ENCODE measurements around the gene CHST12. TPM values are rescaled to one million over a fixed set of nuclear protein-coding genes. Genes with fewer than 3 reads are reported as not detected.

CHST12 gene
- total RNA-seq, 6 experiments from 2014 or later: 3.0 to 7.9 (median 5.7) TPM

GRCh38 chr7:2474813-2475677, 71.6 kb downstream of the CHST12 start:
- Histone ChIP-seq H3K27me3 (no peaks in the 10 kb centered on the region), H3K4me3 (no peak overlapping the region), H3K36me3 (no peaks in the 10 kb centered on the region), H3K9me3 (no peaks in the 10 kb centered on the region), H3K27ac (no peak overlapping the region), H3K4me1 (peaks cover 0 to 15% (median 3%) of the 10 kb centered on the region in 4 donors)
- no CpG with 5 or more reads among the region's 28 CpGs for WGBS (ENCODE audit: insufficient coverage, low coverage, low lambda C conversion rate, missing lambda C conversion rate)
- TF ChIP-seq POLR2A (IDR thresholded peaks at IDR 0.05): no peak
- TF ChIP-seq CTCF (IDR thresholded peaks at IDR 0.05): no peak
- ATAC-seq: no peak
- peak in 1 of 3 donors; percentile 53 for DNase-seq
- intact Hi-C loops (cut with DNase I): loop anchor here (10.0 kb wide), 1 partner anchor 210 kb away; the partner anchor contains the start of gene AMZ1 (in 2 of the 2)

GRCh38 chr7:2475678-2476015, 72.2 kb downstream of the CHST12 start:
- Histone ChIP-seq H3K9me3 (no peaks in the 10 kb centered on the region), H3K4me1 (peaks cover 0 to 15% (median 3%) of the 10 kb centered on the region in 4 donors), H3K36me3 (no peaks in the 10 kb centered on the region), H3K4me3 (no peak overlapping the region), H3K27ac (no peak overlapping the region), H3K27me3 (no peaks in the 10 kb centered on the region)
- DNase-seq: peak in 1 of 3 donors; percentile 50
- TF ChIP-seq CTCF (IDR thresholded peaks at IDR 0.05): no peak
- TF ChIP-seq POLR2A (IDR thresholded peaks at IDR 0.05): no peak
- no peak for ATAC-seq
- no CpG with 5 or more reads among the region's 18 CpGs for WGBS (ENCODE audit: insufficient coverage, low coverage, low lambda C conversion rate, missing lambda C conversion rate)
- intact Hi-C loops (cut with DNase I): loop anchor here (10.0 kb wide), 1 partner anchor 209 kb away; the partner anchor contains the start of gene AMZ1 (in 2 of the 2)

GRCh38 chr7:2476298-2476697, 72.9 kb downstream of the CHST12 start, which contains the start of gene GRIFIN:
GRIFIN (minus strand) TSS chr7:2476398; CDS start chr7:2476383, 15 bp downstream.
- ATAC-seq (no peak), DNase-seq (no peak)
- Histone ChIP-seq H3K4me1 (peaks cover 0 to 15% (median 3%) of the 10 kb centered on the region in 4 donors), H3K9me3 (no peaks in the 10 kb centered on the region), H3K36me3 (no peaks in the 10 kb centered on the region), H3K27ac (no peak within 1 kb of the TSS), H3K27me3 (no peaks in the 10 kb centered on the region), H3K4me3 (no peak within 1 kb of the TSS)
- TF ChIP-seq CTCF (IDR thresholded peaks at IDR 0.05) (no peak), POLR2A (IDR thresholded peaks at IDR 0.05) (no peak)
- no CpG with 5 or more reads among the region's 16 CpGs for WGBS (ENCODE audit: insufficient coverage, low coverage, low lambda C conversion rate, missing lambda C conversion rate)
- intact Hi-C loops (cut with DNase I): loop anchor here (10.0 kb wide), 1 partner anchor 209 kb away; the partner anchor contains the start of gene AMZ1 (in 2 of the 2)

GRCh38 chr7:2476776-2477446, 73.5 kb downstream of the CHST12 start:
- H3K9me3 ChIP-seq: no peaks in the 10 kb centered on the region
- no peaks in the 10 kb centered on the region for H3K36me3 ChIP-seq
- H3K4me3 ChIP-seq: no peak overlapping the region
- DNase-seq (peak in 1 of 3 donors; percentile 53), ATAC-seq (no peak)
- H3K4me1 ChIP-seq: peaks cover 0 to 15% (median 3%) of the 10 kb centered on the region in 4 donors
- no peaks in the 10 kb centered on the region for H3K27me3 ChIP-seq
- 37% methylated on average over 2 of the region's 25 CpGs for WGBS (ENCODE audit: insufficient coverage, low coverage, low lambda C conversion rate, missing lambda C conversion rate)
- TF ChIP-seq CTCF (IDR thresholded peaks at IDR 0.05): no peak
- TF ChIP-seq POLR2A (IDR thresholded peaks at IDR 0.05): no peak
- intact Hi-C loops (cut with DNase I): loop anchor here (10.0 kb wide), 1 partner anchor 208 kb away; the partner anchor contains the start of gene AMZ1 (in 2 of the 2)
- no peak overlapping the region for H3K27ac ChIP-seq

Data from right lobe of liver (tissue), 6 donors.